GM12878 (cell line): ENCODE measurements around the gene C17orf114.

Source experiments
- ATAC-seq: fragments of 200-7000 bp; cut with Tn5 transposase; 3 replicates; pipeline ENCODE4 v1.9.1; 2020; ENCODE audit warnings: mild to moderate bottlenecking, moderate library complexity
- BruUV-seq: library from RNA; stranded (reverse); fragments of 400-500 nt; replicated peaks from 2 replicates; lab custom pipeline; 2021; lab: Mats Ljungman, UMichigan
- CTCF ChIA-PET: fragments of 300-600 bp; sonication (Branson Sonifier 250); formaldehyde crosslinking; extraction: SDS; loops from one replicate; lab custom pipeline; 2021; ENCODE audit warnings: inconsistent platforms; lab: Yijun Ruan, JAX
- POLR2A ChIA-PET: fragments of 350-600 bp; formaldehyde crosslinking; extraction: SDS; loops from one replicate; lab custom pipeline; 2021; ENCODE audit warnings: inconsistent platforms; lab: Charles Lee
- RAD21 ChIA-PET: fragments of 300-600 bp; sonication (Branson Sonifier 250); formaldehyde crosslinking; loops from one replicate; lab custom pipeline; 2023; ENCODE audit warnings: antibody characterized with exemption; ENCODE audit not compliant: unreplicated experiment; lab: Charles Lee
- SMC1A ChIA-PET: fragments of 300-600 bp; sonication (Branson Sonifier 250); formaldehyde crosslinking; loops from one replicate; lab custom pipeline; 2023; ENCODE audit not compliant: unreplicated experiment, uncharacterized antibody; lab: Charles Lee
- DNase-seq: peaks from one replicate; pipeline ENCODE4 v3.0.0-alpha.2; 2011; ENCODE audit warnings: low read depth, low spot score
- FAIRE-seq: peaks from 3 replicates; lab custom pipeline; 2011; peaks lifted over from hg19 to GRCh38; lab: Jason Lieb, UNC
- H2AFZ ChIP-seq: 2 replicates; pipeline ENCODE4 v1.6.0; 2011; ENCODE audit warnings: low read depth, low read length, control low read depth; ENCODE audit not compliant: control insufficient read depth
- H3K27ac ChIP-seq: 2 replicates; pipeline ENCODE4 v1.5.1; 2011; ENCODE audit warnings: control low read depth; ENCODE audit not compliant: control insufficient read depth, insufficient read depth
- H3K27me3 ChIP-seq, 2 experiments: replicated peaks in 1 of 2; 2 replicates each; pipeline versions ENCODE4 v1.6.0 to v1.6.1; 2011; ENCODE audit warnings: low read length in 1 of 2; ENCODE audit not compliant: control insufficient read depth in 2 of 2, insufficient read depth in 2 of 2
- H3K36me3 ChIP-seq, 2 experiments: 2 replicates each; pipeline ENCODE4 v1.5.1; 2011; ENCODE audit warnings: low read length in 1 of 2; ENCODE audit not compliant: control insufficient read depth in 2 of 2, insufficient read depth in 2 of 2
- H3K4me1 ChIP-seq: 2 replicates; pipeline ENCODE4 v1.6.1; 2011; ENCODE audit warnings: mild to moderate bottlenecking, low read length, moderate library complexity, mixed read lengths; ENCODE audit not compliant: control insufficient read depth, insufficient read depth
- H3K4me2 ChIP-seq: 2 replicates; pipeline ENCODE4 v1.6.0; 2011; ENCODE audit warnings: control low read depth; ENCODE audit not compliant: control insufficient read depth, insufficient read depth
- H3K4me3 ChIP-seq: fragments of 200-600 bp; sonication (generic); 2 replicates; pipeline ENCODE4 v1.5.1; 2016
- H3K79me2 ChIP-seq: 2 replicates; pipeline ENCODE4 v1.6.0; 2011; ENCODE audit warnings: low read length; ENCODE audit not compliant: control insufficient read depth, insufficient read depth
- H3K9ac ChIP-seq: 2 replicates; pipeline ENCODE4 v1.8.0; 2011; ENCODE audit warnings: low read length, control low read depth, mixed read lengths; ENCODE audit not compliant: control insufficient read depth, insufficient read depth
- H3K9me3 ChIP-seq: replicated peaks from 3 replicates; pipeline ENCODE4 v1.5.1; 2011; ENCODE audit warnings: mild to moderate bottlenecking, low read length; ENCODE audit not compliant: control insufficient read depth, insufficient read depth
- H4K20me1 ChIP-seq: 2 replicates; pipeline ENCODE4 v1.6.0; 2011; ENCODE audit not compliant: control insufficient read depth, insufficient read depth
- CUX1 ChIP-seq: IDR thresholded peaks from 2 replicates; pipeline ENCODE4 v1.6.1; 2012; ENCODE audit warnings: improper control_type of control experiment, low read depth, low read length; ENCODE audit not compliant: insufficient replicate concordance
- IRF5 ChIP-seq: fragments of 450-650 bp; IDR thresholded peaks from 2 replicates; pipeline ENCODE4 v1.6.1; 2017; ENCODE audit warnings: borderline replicate concordance
- MYB ChIP-seq: fragments of 150-350 bp; IDR thresholded peaks from 2 replicates; pipeline ENCODE4 v1.6.1; 2014; ENCODE audit warnings: mild to moderate bottlenecking, low read depth, low read length, borderline replicate concordance
- NFYB ChIP-seq: IDR thresholded peaks from 2 replicates; pipeline ENCODE4 v1.6.1; 2011; ENCODE audit warnings: low read depth, mild to moderate bottlenecking, low read length, improper control_type of control experiment, moderate library complexity; ENCODE audit not compliant: insufficient read depth
- PAX5 ChIP-seq: IDR thresholded peaks from 2 replicates; pipeline ENCODE4 v1.6.1; 2011; ENCODE audit warnings: low read depth, low read length, borderline replicate concordance
- POLR2A ChIP-seq: IDR thresholded peaks from 2 replicates; pipeline ENCODE4 v1.6.1; 2011; ENCODE audit warnings: low read depth, mild to moderate bottlenecking, low read length
- SMAD1 ChIP-seq: fragments of 450-650 bp; IDR thresholded peaks from 2 replicates; pipeline ENCODE4 v1.6.1; 2018; ENCODE audit warnings: mild to moderate bottlenecking, low read depth; ENCODE audit not compliant: partially characterized antibody
- SRF ChIP-seq, 2 experiments: IDR thresholded peaks; 2 replicates each; pipeline ENCODE4 v1.6.1; 2011; ENCODE audit warnings: low read depth in 2 of 2, low read length in 2 of 2, mild to moderate bottlenecking in 1 of 2, moderate library complexity in 1 of 2
- TCF7 ChIP-seq: IDR thresholded peaks from 2 replicates; pipeline ENCODE4 v1.6.1; 2014; ENCODE audit warnings: antibody characterized with exemption, borderline replicate concordance
- WRNIP1 ChIP-seq: IDR thresholded peaks from 2 replicates; pipeline ENCODE4 v1.6.1; 2011; ENCODE audit warnings: low read depth, low read length, improper control_type of control experiment, borderline replicate concordance
- ZBTB33 ChIP-seq: fragments of 450-650 bp; IDR thresholded peaks from 2 replicates; pipeline ENCODE4 v1.6.1; 2017; ENCODE audit warnings: mild to moderate bottlenecking
- ZNF274 ChIP-seq: IDR thresholded peaks from one replicate; pipeline ENCODE4 v1.8.0; 2011; ENCODE audit not compliant: insufficient read length, insufficient read depth
- ZSCAN29 ChIP-seq: fragments of 450-650 bp; IDR thresholded peaks from 2 replicates; pipeline ENCODE4 v1.6.1; 2017; ENCODE audit warnings: mild to moderate bottlenecking, moderate library complexity
- WGBS: methylation state at CpG from one replicate; pipeline ENCODE4 v1.1.6; 2016; ENCODE audit warnings: low lambda C conversion rate; ENCODE audit not compliant: insufficient replicate concordance, insufficient coverage; ENCODE audit errors: missing lambda C conversion rate; 5-methylcytosine and 5-hydroxymethylcytosine counted together
- in situ Hi-C: fragments of 300-500 bp; cut with MboI; formaldehyde crosslinking; loops from 9 replicates; pipeline ENCODE4 v1.14.3; 2018; ENCODE audit warnings: mixed read lengths
- intact Hi-C: fragments of 100-400 bp; cut with micrococcal nuclease; formaldehyde crosslinking; loops from one replicate; pipeline ENCODE4 v1.14.2; 2022; ENCODE audit not compliant: unreplicated experiment

C17orf114 gene

DNA sequence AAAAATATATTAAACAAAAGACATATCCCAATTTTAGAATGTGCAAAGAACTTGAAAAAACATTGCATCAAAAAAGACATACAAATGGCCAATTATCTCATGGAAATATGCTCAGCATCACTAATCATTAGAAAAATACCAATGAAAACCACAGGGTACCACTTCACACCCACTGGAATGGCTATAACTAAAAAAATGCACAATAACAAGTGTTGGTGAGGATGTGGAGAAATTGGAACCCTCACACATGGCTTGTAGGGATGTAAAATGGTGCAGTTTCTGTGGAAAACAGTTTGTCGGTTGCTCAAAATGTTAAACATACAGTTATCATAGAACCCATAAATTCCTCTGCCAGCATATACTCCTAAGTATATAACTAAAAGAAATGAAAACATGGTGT, 7.0 kb downstream of the C17orf114 start (continued):
- no peak for TF ChIP-seq CUX1
- no peak for TF ChIP-seq POLR2A
- TF ChIP-seq SMAD1: no peak
- TF ChIP-seq, all 136 proteins: peak for 0

DNA sequence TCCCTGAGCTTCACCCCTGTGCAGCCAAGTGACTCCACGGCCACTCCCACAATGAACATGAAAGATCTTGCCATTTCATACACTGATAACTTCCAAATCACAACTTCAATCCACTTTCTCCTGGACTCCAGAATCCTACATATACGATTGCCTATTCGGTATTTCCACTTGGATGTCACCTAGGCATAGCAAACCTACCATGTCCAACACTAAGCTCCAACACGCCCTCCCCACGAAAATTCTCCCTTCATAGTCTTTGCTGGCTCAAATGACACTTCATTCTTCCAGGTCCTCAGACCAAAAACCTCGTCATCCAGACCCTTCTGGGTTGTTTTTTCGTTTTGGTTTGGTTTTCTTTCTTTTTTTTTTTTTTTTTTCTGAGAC, 11.4 kb downstream of the C17orf114 start:
- no peak for ATAC-seq
- DNase-seq: no peak
- Histone ChIP-seq H3K4me2 (peak overlapping the region; percentile 98), H2AFZ (peak overlapping the region; percentile 66), H4K20me1 (no peaks in the 10 kb centered on the region), H3K9me3 (no peaks in the 10 kb centered on the region), H3K36me3 (no peaks in the 10 kb centered on the region), H3K4me3 (peak overlapping the region; percentile 79), H3K79me2 (no peaks in the 10 kb centered on the region), H3K27ac (no peak overlapping the region), H3K9ac (peak overlapping the region; percentile 60), H3K4me1 (peaks cover 12% of the 10 kb centered on the region), H3K27me3 (peaks cover 12 to 13% of the 10 kb centered on the region in 2 experiments)
- in situ Hi-C loops (no loop called here), intact Hi-C loops (no loop called here)
- ChIA-PET RAD21 (interaction anchor here (1.1 to 2.0 kb wide), 8 partner anchors 45 to 947 kb away, joined by 3 to 14 read pairs (median 6); partner anchors contain the start of genes ARRB2 and MED11), SMC1A (interaction anchor here (1.0 to 2.1 kb wide), 6 partner anchors 16 to 97 kb away, joined by 3 to 9 read pairs (median 4); partner anchors contain the start of gene ARRB2), CTCF (interaction anchor here (0.6 to 2.7 kb wide), 26 partner anchors 11 to 272 kb away, joined by 3 to 16 read pairs (median 4); partner anchors contain the start of genes ARRB2 and PLD2), POLR2A (interaction anchor here (0.7 to 1.8 kb wide), 6 partner anchors 10 to 653 kb away, joined by 3 to 14 read pairs (median 5); partner anchors contain the start of genes ARRB2 and PLD2)
- BruUV-seq: no TSS peak
- no peak for FAIRE-seq
- WGBS: 66% methylated on average over 7 of the region's 7 CpGs
- no peak for TF ChIP-seq SRF (IDR thresholded peaks at IDR 0.05; ENCODE audit: low read depth in 2 of 2, low read length in 2 of 2)
- no peak for TF ChIP-seq MYB
- TF ChIP-seq ZBTB33: no peak
- TF ChIP-seq ZNF274: no peak
- no peak for TF ChIP-seq NFYB
- no peak for TF ChIP-seq WRNIP1
- no peak for TF ChIP-seq ZSCAN29
- TF ChIP-seq IRF5: no peak
- TF ChIP-seq PAX5: no peak
- no peak for TF ChIP-seq TCF7
